ENCODE results near the gene VGF. TPM values are rescaled to one million over a fixed set of nuclear protein-coding genes. Genes with fewer than 3 reads are reported as not detected.
A peak's percentile ranks its signal among the peaks of the same experiment; 100 is the strongest.

The VGF gene
- polyA plus RNA-seq, 1 donor (not counting 4 experiments of a cell fraction or from before 2014, with no cell fraction given) = 0.04 TPM

DNA sequence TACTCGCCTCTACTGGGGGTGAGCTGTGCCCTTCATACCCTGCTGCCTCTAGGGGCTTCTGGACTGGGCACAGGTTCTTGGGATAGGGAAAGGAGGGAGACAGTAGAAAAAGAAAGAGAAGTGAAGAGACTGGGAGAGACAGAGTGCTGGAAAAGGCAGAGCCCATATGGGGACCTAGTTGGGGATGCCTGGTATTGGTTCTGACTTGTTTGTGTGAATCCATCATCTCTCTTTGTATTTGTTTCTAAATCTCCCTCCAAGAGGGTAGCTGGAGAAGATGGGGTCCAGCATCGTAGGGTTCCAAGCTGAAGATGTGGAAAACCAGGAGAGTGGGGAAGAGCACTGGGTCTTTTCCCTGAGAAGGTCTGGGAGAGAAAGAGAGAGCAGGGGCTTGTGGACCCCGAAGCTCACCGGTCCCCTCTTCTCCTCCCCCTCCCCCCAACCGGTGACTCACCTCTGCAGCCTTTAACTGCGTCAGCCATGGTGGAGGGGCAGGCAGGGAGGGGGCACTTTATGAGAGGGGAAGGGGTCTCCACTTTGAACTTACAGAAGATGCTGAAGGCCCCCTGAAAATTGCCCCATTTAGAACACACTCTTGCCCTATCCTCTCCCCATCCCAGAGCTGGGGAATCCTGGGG lies 3.2 kb upstream of the VGF start:
- Histone ChIP-seq H3K27ac (ENCODE audit: control insufficient read depth, insufficient read depth, low read length) (no peak overlapping the region), H3K4me3 (ENCODE audit: control insufficient read depth in 2 of 3, extremely low read depth in 1 of 3, insufficient read depth in 2 of 3, low read depth in 1 of 3, low read length in 3 of 3) (no peak overlapping the region), H3K36me3 (ENCODE audit: control insufficient read depth in 2 of 2, extremely low read depth in 1 of 2, insufficient read depth in 2 of 2, low read length in 2 of 2) (no peaks in the 10 kb centered on the region), H4K20me1 (ENCODE audit: control insufficient read depth, extremely low read depth, insufficient read depth, low read length) (peaks cover 3% of the 10 kb centered on the region), H2AFZ (ENCODE audit: control insufficient read depth, low read length) (no peak overlapping the region), H3K4me2 (ENCODE audit: control insufficient read depth, extremely low read depth, insufficient read depth, low read depth, low read length) (peak overlapping the region; percentile 66), H3K4me1 (ENCODE audit: control insufficient read depth, extremely low read depth, insufficient read depth, low read length) (peaks cover 37% of the 10 kb centered on the region), H3K27me3 (ENCODE audit: control insufficient read depth, extremely low read depth, insufficient read depth, low read length) (peaks cover 87% of the 10 kb centered on the region), H3K9me1 (ENCODE audit: control insufficient read depth, extremely low read depth, insufficient read depth, low read length) (no peaks in the 10 kb centered on the region), H3K9ac (ENCODE audit: control insufficient read depth, extremely low read depth, insufficient read depth, low read length) (no peak overlapping the region), H3K79me2 (ENCODE audit: control insufficient read depth, insufficient read depth, low read length) (no peaks in the 10 kb centered on the region), H3K9me3 (ENCODE audit: control insufficient read depth, low read depth, low read length) (no peaks in the 10 kb centered on the region)
- no peak for FAIRE-seq
- dilution Hi-C loops (cut with MboI; ENCODE audit: extremely low pct_ligation_motif_present, low sequenced_read_pairs) = no loop called here
- TF ChIP-seq, protein P1, sequence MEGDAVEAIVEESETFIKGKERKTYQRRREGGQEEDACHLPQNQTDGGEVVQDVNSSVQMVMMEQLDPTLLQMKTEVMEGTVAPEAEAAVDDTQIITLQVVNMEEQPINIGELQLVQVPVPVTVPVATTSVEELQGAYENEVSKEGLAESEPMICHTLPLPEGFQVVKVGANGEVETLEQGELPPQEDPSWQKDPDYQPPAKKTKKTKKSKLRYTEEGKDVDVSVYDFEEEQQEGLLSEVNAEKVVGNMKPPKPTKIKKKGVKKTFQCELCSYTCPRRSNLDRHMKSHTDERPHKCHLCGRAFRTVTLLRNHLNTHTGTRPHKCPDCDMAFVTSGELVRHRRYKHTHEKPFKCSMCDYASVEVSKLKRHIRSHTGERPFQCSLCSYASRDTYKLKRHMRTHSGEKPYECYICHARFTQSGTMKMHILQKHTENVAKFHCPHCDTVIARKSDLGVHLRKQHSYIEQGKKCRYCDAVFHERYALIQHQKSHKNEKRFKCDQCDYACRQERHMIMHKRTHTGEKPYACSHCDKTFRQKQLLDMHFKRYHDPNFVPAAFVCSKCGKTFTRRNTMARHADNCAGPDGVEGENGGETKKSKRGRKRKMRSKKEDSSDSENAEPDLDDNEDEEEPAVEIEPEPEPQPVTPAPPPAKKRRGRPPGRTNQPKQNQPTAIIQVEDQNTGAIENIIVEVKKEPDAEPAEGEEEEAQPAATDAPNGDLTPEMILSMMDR (optimal IDR thresholded peaks at IDR 0.05 in 1 of 3, IDR thresholded peaks at IDR 0.05 in 1 of 3, conservative IDR thresholded peaks at IDR 0.05 in 1 of 3; ENCODE audit: extremely low read depth in 1 of 3, insufficient read depth in 2 of 3, low read length in 3 of 3) = no peak
- no peak for TF ChIP-seq EZH2 (IDR thresholded peaks at IDR 0.05; ENCODE audit: low read length)
- no peak for DNase-seq (ENCODE audit: low read depth, low spot score)

DNA sequence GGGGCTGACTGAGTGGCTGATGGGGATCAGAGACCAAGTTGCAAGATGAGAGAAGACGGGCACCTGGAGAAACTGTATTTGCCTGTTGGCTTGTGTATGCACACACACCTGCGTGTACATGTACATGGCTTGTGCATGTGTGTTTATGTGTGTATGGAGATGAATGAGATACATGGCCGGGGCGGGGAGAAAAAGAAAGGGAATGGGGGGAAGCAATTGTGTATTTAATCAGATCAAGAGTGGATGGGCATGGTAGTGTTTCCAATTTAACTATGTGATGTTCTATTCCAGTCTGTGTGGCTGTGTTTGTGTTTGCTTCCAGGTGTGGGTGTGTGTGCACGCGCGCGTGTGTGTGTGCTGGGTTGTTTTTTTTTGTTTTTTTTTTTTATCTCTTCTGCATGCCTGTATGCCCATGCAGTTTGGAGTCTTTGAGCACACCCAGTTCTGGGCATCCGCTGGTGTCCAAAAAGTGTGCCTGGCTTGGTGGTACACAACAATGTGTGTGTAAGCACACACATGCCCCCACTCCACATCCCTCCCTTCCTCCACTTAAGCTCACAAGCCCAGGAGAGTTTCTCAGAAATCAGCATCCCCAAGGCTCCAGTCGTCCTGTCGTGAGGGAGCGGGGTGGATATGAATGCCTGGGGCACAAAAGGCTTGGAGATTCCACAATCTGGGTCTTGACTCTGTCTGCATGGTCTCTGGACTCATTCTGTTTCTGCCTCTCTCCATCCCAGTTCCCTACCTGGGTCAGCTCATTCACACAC lies 2.5 kb upstream of the VGF start:
- dilution Hi-C loops (cut with MboI; ENCODE audit: extremely low pct_ligation_motif_present, low sequenced_read_pairs) = no loop called here
- no peak for DNase-seq (ENCODE audit: low read depth, low spot score)
- H3K4me2 ChIP-seq (ENCODE audit: control insufficient read depth, extremely low read depth, insufficient read depth, low read depth, low read length) = peak overlapping the region; percentile 66
- no peak overlapping the region for H3K27ac ChIP-seq (ENCODE audit: control insufficient read depth, insufficient read depth, low read length)
- peaks cover 3% of the 10 kb centered on the region for H4K20me1 ChIP-seq (ENCODE audit: control insufficient read depth, extremely low read depth, insufficient read depth, low read length)
- no peaks in the 10 kb centered on the region for H3K9me1 ChIP-seq (ENCODE audit: control insufficient read depth, extremely low read depth, insufficient read depth, low read length)
- H3K9ac ChIP-seq (ENCODE audit: control insufficient read depth, extremely low read depth, insufficient read depth, low read length) = no peak overlapping the region
- peaks cover 30% of the 10 kb centered on the region for H3K4me1 ChIP-seq (ENCODE audit: control insufficient read depth, extremely low read depth, insufficient read depth, low read length)
- FAIRE-seq = no peak
- H3K9me3 ChIP-seq (ENCODE audit: control insufficient read depth, low read depth, low read length) = no peaks in the 10 kb centered on the region
- peaks cover 80% of the 10 kb centered on the region for H3K27me3 ChIP-seq (ENCODE audit: control insufficient read depth, extremely low read depth, insufficient read depth, low read length)
- no peaks in the 10 kb centered on the region for H3K36me3 ChIP-seq (ENCODE audit: control insufficient read depth in 2 of 2, extremely low read depth in 1 of 2, insufficient read depth in 2 of 2, low read length in 2 of 2)
- TF ChIP-seq, protein P1 (optimal IDR thresholded peaks at IDR 0.05 in 1 of 3, IDR thresholded peaks at IDR 0.05 in 1 of 3, conservative IDR thresholded peaks at IDR 0.05 in 1 of 3; ENCODE audit: extremely low read depth in 1 of 3, insufficient read depth in 2 of 3, low read length in 3 of 3) = no peak
- TF ChIP-seq EZH2 (IDR thresholded peaks at IDR 0.05; ENCODE audit: low read length) = no peak
- H3K79me2 ChIP-seq (ENCODE audit: control insufficient read depth, insufficient read depth, low read length) = no peaks in the 10 kb centered on the region
- no peak overlapping the region for H3K4me3 ChIP-seq (ENCODE audit: control insufficient read depth in 2 of 3, extremely low read depth in 1 of 3, insufficient read depth in 2 of 3, low read depth in 1 of 3, low read length in 3 of 3)
- no peak overlapping the region for H2AFZ ChIP-seq (ENCODE audit: control insufficient read depth, low read length)
